ENCODE data around the gene GRIP2. TPM values are rescaled to one million over a fixed set of nuclear protein-coding genes. Genes with fewer than 3 reads are reported as not detected.

The GRIP2 gene
- total RNA-seq, 1 donor from 2014 or later: not detected

DNA sequence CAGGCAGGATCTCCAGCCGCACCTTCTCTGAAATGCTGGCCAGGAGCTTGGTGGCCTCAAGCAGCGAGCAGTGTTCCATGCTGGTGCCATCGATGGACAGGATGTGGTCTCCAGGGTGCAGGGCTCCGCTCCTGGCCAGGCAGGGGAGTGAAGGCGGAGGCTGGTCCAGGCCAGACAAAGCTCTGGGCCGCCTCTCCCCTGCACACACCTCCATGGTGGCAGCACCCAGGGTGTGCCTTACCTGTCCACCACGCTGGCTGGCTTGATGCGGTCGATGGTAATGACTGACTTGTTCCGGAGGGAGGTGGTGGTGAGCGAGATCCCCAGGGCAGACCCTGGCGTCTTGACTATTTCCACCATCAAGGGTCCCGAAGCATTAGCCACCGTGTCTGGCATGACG, 20.0 kb downstream of the GRIP2 start:
- no peak overlapping the region for H3K4me3 ChIP-seq (ENCODE audit: low read depth, low read length)
- no peaks in the 10 kb centered on the region for H3K36me3 ChIP-seq (ENCODE audit: control insufficient read depth, insufficient read depth, low read length)
- no peak for DNase-seq (ENCODE audit: low read depth)
- TF ChIP-seq, protein P1, sequence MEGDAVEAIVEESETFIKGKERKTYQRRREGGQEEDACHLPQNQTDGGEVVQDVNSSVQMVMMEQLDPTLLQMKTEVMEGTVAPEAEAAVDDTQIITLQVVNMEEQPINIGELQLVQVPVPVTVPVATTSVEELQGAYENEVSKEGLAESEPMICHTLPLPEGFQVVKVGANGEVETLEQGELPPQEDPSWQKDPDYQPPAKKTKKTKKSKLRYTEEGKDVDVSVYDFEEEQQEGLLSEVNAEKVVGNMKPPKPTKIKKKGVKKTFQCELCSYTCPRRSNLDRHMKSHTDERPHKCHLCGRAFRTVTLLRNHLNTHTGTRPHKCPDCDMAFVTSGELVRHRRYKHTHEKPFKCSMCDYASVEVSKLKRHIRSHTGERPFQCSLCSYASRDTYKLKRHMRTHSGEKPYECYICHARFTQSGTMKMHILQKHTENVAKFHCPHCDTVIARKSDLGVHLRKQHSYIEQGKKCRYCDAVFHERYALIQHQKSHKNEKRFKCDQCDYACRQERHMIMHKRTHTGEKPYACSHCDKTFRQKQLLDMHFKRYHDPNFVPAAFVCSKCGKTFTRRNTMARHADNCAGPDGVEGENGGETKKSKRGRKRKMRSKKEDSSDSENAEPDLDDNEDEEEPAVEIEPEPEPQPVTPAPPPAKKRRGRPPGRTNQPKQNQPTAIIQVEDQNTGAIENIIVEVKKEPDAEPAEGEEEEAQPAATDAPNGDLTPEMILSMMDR (IDR thresholded peaks at IDR 0.05; ENCODE audit: insufficient read depth, low read length, poor library complexity, severe bottlenecking): no peak
- H3K27me3 ChIP-seq (ENCODE audit: control insufficient read depth, insufficient read depth, low read length): peaks cover 14% of the 10 kb centered on the region

DNA sequence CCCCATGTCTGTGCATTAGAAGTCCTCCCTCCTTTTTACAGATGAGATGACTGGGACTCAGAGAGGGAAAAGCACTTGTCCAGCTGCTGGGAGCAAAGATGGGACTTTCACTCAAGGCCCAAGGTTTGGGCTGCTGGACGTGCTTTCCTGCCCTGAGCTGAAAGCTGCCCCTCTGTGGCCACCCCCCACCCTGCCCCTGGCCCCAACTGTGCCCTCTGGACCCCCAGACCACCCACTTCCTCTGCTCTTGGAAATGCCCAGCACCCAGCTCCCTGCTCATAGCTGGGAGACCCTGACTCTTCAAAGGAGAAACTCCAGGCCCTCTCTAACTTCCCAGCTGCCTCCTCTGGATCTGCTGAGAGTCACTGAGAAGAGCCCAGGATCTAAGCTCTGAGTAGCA, 20.7 kb downstream of the GRIP2 start:
- Histone ChIP-seq H3K27me3 (ENCODE audit: control insufficient read depth, insufficient read depth, low read length) (peaks cover 14% of the 10 kb centered on the region), H3K4me3 (ENCODE audit: low read depth, low read length) (no peak overlapping the region), H3K36me3 (ENCODE audit: control insufficient read depth, insufficient read depth, low read length) (no peaks in the 10 kb centered on the region)
- no peak for DNase-seq (ENCODE audit: low read depth)
- TF ChIP-seq, protein P1 (IDR thresholded peaks at IDR 0.05; ENCODE audit: insufficient read depth, low read length, poor library complexity, severe bottlenecking): no peak

DNA sequence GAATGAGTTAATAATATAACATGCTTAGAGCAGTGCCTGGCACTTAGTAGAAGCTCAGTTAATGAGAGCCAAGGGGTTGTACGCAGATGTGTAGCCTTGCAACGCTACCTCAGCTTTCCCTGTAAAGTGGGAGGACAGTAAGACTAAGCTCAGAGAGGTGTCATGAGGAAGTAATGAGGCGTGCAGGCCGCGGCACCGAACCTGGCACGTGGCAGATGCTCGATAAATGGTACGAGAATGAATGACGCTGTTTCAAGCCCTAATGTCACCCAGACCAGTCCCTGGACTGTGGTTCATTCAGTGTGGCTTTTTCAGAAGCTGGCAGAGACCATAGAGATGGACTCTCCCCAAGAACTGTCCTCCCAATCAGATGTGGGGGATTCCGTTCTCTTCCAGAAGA, 21.2 kb downstream of the GRIP2 start:
- no peak overlapping the region for H3K4me3 ChIP-seq (ENCODE audit: low read depth, low read length)
- H3K27me3 ChIP-seq (ENCODE audit: control insufficient read depth, insufficient read depth, low read length): peaks cover 14% of the 10 kb centered on the region
- DNase-seq (ENCODE audit: low read depth): no peak
- H3K36me3 ChIP-seq (ENCODE audit: control insufficient read depth, insufficient read depth, low read length): no peaks in the 10 kb centered on the region
- TF ChIP-seq, protein P1 (IDR thresholded peaks at IDR 0.05; ENCODE audit: insufficient read depth, low read length, poor library complexity, severe bottlenecking): no peak

- Histone ChIP-seq H3K36me3 (ENCODE audit: control insufficient read depth, insufficient read depth, low read length) (no peaks in the 10 kb centered on the region), H3K27me3 (ENCODE audit: control insufficient read depth, insufficient read depth, low read length) (peaks cover 18% of the 10 kb centered on the region), H3K4me3 (ENCODE audit: low read depth, low read length) (no peak overlapping the region)
- DNase-seq (ENCODE audit: low read depth): no peak
- TF ChIP-seq, protein P1 (IDR thresholded peaks at IDR 0.05; ENCODE audit: insufficient read depth, low read length, poor library complexity, severe bottlenecking): no peak
These were observed 21.7 kb downstream of the GRIP2 start for GRCh38 chr3:14518432-14518802.

DNA sequence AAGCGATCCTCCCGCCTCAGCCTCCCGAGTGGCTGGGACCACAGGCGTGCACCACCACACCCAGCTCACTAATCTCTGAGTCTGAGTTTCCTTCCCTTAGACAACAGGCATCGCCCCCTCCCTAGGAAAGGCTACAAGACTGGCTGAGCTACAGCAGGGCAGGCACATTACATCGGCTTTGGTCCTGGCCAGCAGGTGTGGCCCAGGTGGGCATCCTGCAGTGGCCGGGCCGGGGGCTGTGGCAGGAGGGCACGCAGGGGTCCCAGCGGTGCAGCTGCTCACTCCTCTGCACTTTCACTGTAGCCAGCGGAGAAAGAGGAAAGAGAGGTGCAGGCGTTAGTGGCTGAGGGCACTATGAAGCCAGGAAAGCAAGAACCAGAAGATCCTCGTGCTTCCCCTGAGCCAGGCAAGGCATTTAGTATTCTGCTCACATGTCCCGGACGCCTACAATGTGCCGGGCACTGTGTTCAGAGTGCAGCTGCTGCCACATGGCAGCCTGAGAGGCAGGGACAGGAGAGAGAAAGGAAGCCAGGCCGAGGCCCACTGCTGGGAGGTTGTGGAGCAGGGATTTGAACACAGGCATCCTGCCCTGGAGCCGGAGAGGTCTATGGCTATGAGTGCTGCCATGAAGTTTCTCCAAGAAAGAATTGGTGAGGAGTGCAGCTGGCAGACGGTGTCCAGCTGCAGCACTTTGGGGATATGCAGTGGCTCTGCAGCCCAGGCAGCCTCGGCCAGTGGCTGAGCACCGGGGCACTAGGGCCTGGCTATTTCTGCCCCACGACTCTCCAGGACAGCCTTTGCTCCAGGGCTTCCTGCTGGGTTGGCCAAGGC, 22.3 kb downstream of the GRIP2 start:
- Histone ChIP-seq H3K4me3 (ENCODE audit: low read depth, low read length) (no peak overlapping the region), H3K36me3 (ENCODE audit: control insufficient read depth, insufficient read depth, low read length) (no peaks in the 10 kb centered on the region), H3K27me3 (ENCODE audit: control insufficient read depth, insufficient read depth, low read length) (peaks cover 22% of the 10 kb centered on the region)
- DNase-seq (ENCODE audit: low read depth): no peak
- TF ChIP-seq, protein P1 (IDR thresholded peaks at IDR 0.05; ENCODE audit: insufficient read depth, low read length, poor library complexity, severe bottlenecking): no peak

Data from kidney epithelial cell (primary cell).